T-helper 2 cell treated with Interferon-gamma antibody and Interleukin-4, amounts not matched to agents 5 μg/mL and 100 μg/mL, for 36 hours (primary cell): Measurements from ENCODE around the gene CHM.
A peak's percentile ranks its signal among the peaks of the same experiment; 100 is the strongest.
"Not testable (repeated sequence)": the region's sequence is repeated elsewhere in the genome, so short reads cannot be mapped to it uniquely, and the experiment has no call there.

Experiments
- DNase-seq: peaks from one replicate; pipeline ENCODE4 v3.0.0; 2021; ENCODE audit warnings: low spot score
- H3K27ac Mint-ChIP-seq: one replicate; pipeline ENCODE4 v1.8.0; 2021; ENCODE audit warnings: mild to moderate bottlenecking, mixed read lengths
- H3K27me3 Mint-ChIP-seq: one replicate; pipeline ENCODE4 v1.8.0; 2021; ENCODE audit warnings: low read depth, mixed read lengths
- H3K36me3 Mint-ChIP-seq: one replicate; pipeline ENCODE4 v1.8.0; 2021; ENCODE audit warnings: low read depth, mixed read lengths
- H3K4me1 Mint-ChIP-seq: one replicate; pipeline ENCODE4 v1.8.0; 2021; ENCODE audit warnings: low read depth, mixed read lengths
- H3K4me3 Mint-ChIP-seq: one replicate; pipeline ENCODE4 v1.8.0; 2022; ENCODE audit warnings: mild to moderate bottlenecking, moderate library complexity, mixed read lengths
- H3K9me3 Mint-ChIP-seq: one replicate; pipeline ENCODE4 v1.8.0; 2021; ENCODE audit warnings: mixed read lengths

Gene CHM

GRCh38 chrX:86047174-86047935 lies at the start of gene CHM:
Gene CHM, minus strand, starts transcription at chrX:86047558. Its CDS starts 26 bp downstream, at chrX:86047532.
- Mint-ChIP-seq H3K36me3 (peaks cover 4% of the 10 kb centered on the region), H3K9me3 (no peaks in the 10 kb centered on the region), H3K4me3 (no peak within 1 kb of the TSS), H3K4me1 (peaks cover 4% of the 10 kb centered on the region), H3K27ac (no peak within 1 kb of the TSS), H3K27me3 (no peaks in the 10 kb centered on the region)
- peak; percentile 61 for DNase-seq

- Mint-ChIP-seq H3K27ac (no peak overlapping the region), H3K9me3 (no peaks in the 10 kb centered on the region), H3K27me3 (no peaks in the 10 kb centered on the region), H3K4me3 (no peak overlapping the region), H3K4me1 (no peaks in the 10 kb centered on the region), H3K36me3 (no peaks in the 10 kb centered on the region)
- no peak for DNase-seq
Measured at GRCh38 chrX:86078650-86079049, 31.3 kb upstream of the CHM start.

- Mint-ChIP-seq H3K36me3 (no peaks in the 10 kb centered on the region), H3K4me3 (no peak overlapping the region), H3K4me1 (no peaks in the 10 kb centered on the region), H3K27me3 (no peaks in the 10 kb centered on the region), H3K27ac (no peak overlapping the region), H3K9me3 (no peaks in the 10 kb centered on the region)
- DNase-seq = no peak
Measured at GRCh38 chrX:86066998-86067397, 19.6 kb upstream of the CHM start.

GRCh38 chrX:86061407-86061806 lies 14.0 kb upstream of the CHM start:
- Mint-ChIP-seq H3K27me3 (no peaks in the 10 kb centered on the region), H3K9me3 (no peaks in the 10 kb centered on the region), H3K4me3 (no peak overlapping the region), H3K27ac (no peak overlapping the region), H3K4me1 (no peaks in the 10 kb centered on the region), H3K36me3 (no peaks in the 10 kb centered on the region)
- DNase-seq = no peak

GRCh38 chrX:86051741-86052140 lies 4.4 kb upstream of the CHM start:
- DNase-seq = no peak
- H3K4me3 Mint-ChIP-seq = no peak overlapping the region
- no peaks in the 10 kb centered on the region for H3K36me3 Mint-ChIP-seq
- no peaks in the 10 kb centered on the region for H3K27me3 Mint-ChIP-seq
- H3K9me3 Mint-ChIP-seq = no peaks in the 10 kb centered on the region
- H3K4me1 Mint-ChIP-seq = peaks cover 2% of the 10 kb centered on the region
- no peak overlapping the region for H3K27ac Mint-ChIP-seq

- Mint-ChIP-seq H3K27ac (no peak overlapping the region), H3K9me3 (no peaks in the 10 kb centered on the region), H3K4me1 (peaks cover 4% of the 10 kb centered on the region), H3K4me3 (no peak overlapping the region), H3K27me3 (no peaks in the 10 kb centered on the region), H3K36me3 (peaks cover 4% of the 10 kb centered on the region)
- no peak for DNase-seq
Measured at GRCh38 chrX:86047936-86048280, 550 bp upstream of the CHM start.

GRCh38 chrX:86044216-86044615 lies 3.1 kb downstream of the CHM start:
- no peak overlapping the region for H3K27ac Mint-ChIP-seq
- no peak overlapping the region for H3K4me3 Mint-ChIP-seq
- H3K36me3 Mint-ChIP-seq = peaks cover 8% of the 10 kb centered on the region
- H3K4me1 Mint-ChIP-seq = peaks cover 4% of the 10 kb centered on the region
- H3K27me3 Mint-ChIP-seq = no peaks in the 10 kb centered on the region
- no peaks in the 10 kb centered on the region for H3K9me3 Mint-ChIP-seq
- DNase-seq = no peak

- Mint-ChIP-seq H3K4me1 (peaks cover 4% of the 10 kb centered on the region), H3K27ac (no peak overlapping the region), H3K36me3 (peaks cover 14% of the 10 kb centered on the region), H3K9me3 (no peaks in the 10 kb centered on the region), H3K27me3 (no peaks in the 10 kb centered on the region), H3K4me3 (no peak overlapping the region)
- DNase-seq = no peak
Measured at GRCh38 chrX:86039625-86040568, 7.5 kb downstream of the CHM start.

GRCh38 chrX:86033385-86033784 lies 14.0 kb downstream of the CHM start:
- peaks cover 8% of the 10 kb centered on the region for H3K36me3 Mint-ChIP-seq
- no peak for DNase-seq
- no peak overlapping the region for H3K27ac Mint-ChIP-seq
- H3K9me3 Mint-ChIP-seq = no peaks in the 10 kb centered on the region
- H3K4me3 Mint-ChIP-seq = no peak overlapping the region
- H3K4me1 Mint-ChIP-seq = peaks cover 6% of the 10 kb centered on the region
- H3K27me3 Mint-ChIP-seq = no peaks in the 10 kb centered on the region

- no peak for DNase-seq
- no peaks in the 10 kb centered on the region for H3K9me3 Mint-ChIP-seq
- peaks cover 2% of the 10 kb centered on the region for H3K4me1 Mint-ChIP-seq
- H3K4me3 Mint-ChIP-seq = no peak overlapping the region
- no peaks in the 10 kb centered on the region for H3K27me3 Mint-ChIP-seq
- H3K36me3 Mint-ChIP-seq = peaks cover 3% of the 10 kb centered on the region
- no peak overlapping the region for H3K27ac Mint-ChIP-seq
Measured at GRCh38 chrX:86028681-86029080, 18.7 kb downstream of the CHM start.

- H3K4me1 Mint-ChIP-seq = peaks cover 2% of the 10 kb centered on the region
- no peak for DNase-seq
Measured at GRCh38 chrX:86023811-86024210, 23.5 kb downstream of the CHM start.

GRCh38 chrX:86021652-86022289 lies 25.6 kb downstream of the CHM start:
- H3K27me3 Mint-ChIP-seq = no peaks in the 10 kb centered on the region
- DNase-seq = no peak
- H3K4me3 Mint-ChIP-seq = no peak overlapping the region
- no peaks in the 10 kb centered on the region for H3K9me3 Mint-ChIP-seq
- H3K27ac Mint-ChIP-seq = no peak overlapping the region
- H3K4me1 Mint-ChIP-seq = peaks cover 4% of the 10 kb centered on the region
- H3K36me3 Mint-ChIP-seq = peaks cover 15% of the 10 kb centered on the region

More at GRCh38 chrX:86023811-86024210, 23.5 kb downstream of the CHM start:
- Mint-ChIP-seq H3K9me3 (no peaks in the 10 kb centered on the region), H3K36me3 (peaks cover 6% of the 10 kb centered on the region), H3K4me3 (no peak overlapping the region), H3K27me3 (no peaks in the 10 kb centered on the region), H3K27ac (no peak overlapping the region)

GRCh38 chrX:86016139-86016538 lies 31.2 kb downstream of the CHM start:
- Mint-ChIP-seq H3K36me3 (peaks cover 20% of the 10 kb centered on the region), H3K4me1 (peaks cover 5% of the 10 kb centered on the region), H3K27me3 (no peaks in the 10 kb centered on the region), H3K4me3 (no peak overlapping the region), H3K9me3 (peaks cover 4% of the 10 kb centered on the region), H3K27ac (no peak overlapping the region)
- DNase-seq = no peak

- H3K36me3 Mint-ChIP-seq = peaks cover 21% of the 10 kb centered on the region
- not testable (repeated sequence) for H3K27me3 Mint-ChIP-seq, DNase-seq, H3K27ac Mint-ChIP-seq, H3K9me3 Mint-ChIP-seq, H3K4me3 Mint-ChIP-seq, H3K4me1 Mint-ChIP-seq
Measured at GRCh38 chrX:86014959-86015358, 32.4 kb downstream of the CHM start.
